GM21619 (cell line): ENCODE data around the gene TYR.
"Not testable (repeated sequence)": the region's sequence is repeated elsewhere in the genome, so short reads cannot be mapped to it uniquely, and the experiment has no call there.

ENCODE experiments used
- ATAC-seq: cut with Tn5 transposase; IDR thresholded peaks from one replicate; pipeline ENCODE4 v1.9.1; 2021; ENCODE audit not compliant: unreplicated experiment

Gene TYR

GRCh38 chr11:89267660-89268302 is 90.1 kb downstream of the TYR start:
- no peak for ATAC-seq

- not testable (repeated sequence) for ATAC-seq
Observed at GRCh38 chr11:89272540-89273088, 94.9 kb downstream of the TYR start.

GRCh38 chr11:89273220-89273619 is 95.5 kb downstream of the TYR start:
- ATAC-seq: not testable (repeated sequence)

- ATAC-seq: no peak
Observed at GRCh38 chr11:89275966-89276365, 98.3 kb downstream of the TYR start.

- no peak for ATAC-seq
Observed at GRCh38 chr11:89279176-89279575, 101.5 kb downstream of the TYR start.

GRCh38 chr11:89281032-89281677 is 103.5 kb downstream of the TYR start:
- ATAC-seq: not testable (repeated sequence)

GRCh38 chr11:89286601-89287000 is 108.9 kb downstream of the TYR start:
- ATAC-seq: not testable (repeated sequence)

GRCh38 chr11:89288004-89288403 is 110.3 kb downstream of the TYR start:
- ATAC-seq: not testable (repeated sequence)

GRCh38 chr11:89293965-89294679 is 116.4 kb downstream of the TYR start:
- ATAC-seq: no peak

- ATAC-seq: not testable (repeated sequence)
Observed at GRCh38 chr11:89295023-89295422, 117.3 kb downstream of the TYR start.

- ATAC-seq: not testable (repeated sequence)
Observed at GRCh38 chr11:89303029-89303428, 125.4 kb downstream of the TYR start.

GRCh38 chr11:89308272-89308671 is 130.6 kb downstream of the TYR start:
- ATAC-seq: not testable (repeated sequence)

GRCh38 chr11:89309321-89309985 is 131.8 kb downstream of the TYR start:
- ATAC-seq: not testable (repeated sequence)

GRCh38 chr11:89310607-89311006 is 132.9 kb downstream of the TYR start:
- ATAC-seq: not testable (repeated sequence)

- no peak for ATAC-seq
Observed at GRCh38 chr11:89321401-89321800, 143.7 kb downstream of the TYR start.

GRCh38 chr11:89327885-89328284 is 150.2 kb downstream of the TYR start:
- ATAC-seq: no peak

GRCh38 chr11:89331940-89332339 is 154.3 kb downstream of the TYR start:
- not testable (repeated sequence) for ATAC-seq

- not testable (repeated sequence) for ATAC-seq
Observed at GRCh38 chr11:89333704-89334103, 156.0 kb downstream of the TYR start.

- ATAC-seq: not testable (repeated sequence)
Observed at GRCh38 chr11:89337100-89337650, 159.5 kb downstream of the TYR start.

GRCh38 chr11:89338073-89338472 is 160.4 kb downstream of the TYR start:
- not testable (repeated sequence) for ATAC-seq

- not testable (repeated sequence) for ATAC-seq
Observed at GRCh38 chr11:89340450-89340849, 162.8 kb downstream of the TYR start.
